Caki2 (cell line): ENCODE data around the gene PLCD1. TPM values are rescaled to one million over a fixed set of nuclear protein-coding genes. Genes with fewer than 3 reads are reported as not detected.
A peak's percentile ranks its signal among the peaks of the same experiment; 100 is the strongest.
"Not testable (repeated sequence)": the region's sequence is repeated elsewhere in the genome, so short reads cannot be mapped to it uniquely, and the experiment has no call there.

ENCODE experiments used
- DNase-seq: peaks from one replicate; pipeline ENCODE4 v3.0.0-alpha.2; 2015; ENCODE audit warnings: low read depth
- in situ Hi-C: cut with HindIII; loops from 2 replicates; pipeline ENCODE4 v1.10.0; 2016; ENCODE audit warnings: low sequenced_read_pairs, low pct_unique_long_range_greater_than_20kb, mixed read lengths
- total RNA-seq: library from RNA; depleted of rRNA; stranded (reverse); fragments of >200 nt; shearing (Covaris generic); gene quantifications from 2 replicates; pipeline ENCODE4 v1.2.3, GENCODE V29; 2014; ENCODE audit warnings: low replicate concordance

Gene PLCD1
- total RNA-seq, 1 experiment from 2014 or later = 9.1 TPM

- no peak for DNase-seq
- in situ Hi-C loops = no loop called here
These were observed 10.4 kb upstream of the PLCD1 start for GRCh38 chr3:38039899-38040261.

GRCh38 chr3:38039101-38039898 lies 9.9 kb upstream of the PLCD1 start, which contains the start of gene DLEC1:
DLEC1 (plus strand) TSS chr3:38039208; CDS start chr3:38039226, 18 bp downstream.
- in situ Hi-C loops = no loop called here
- DNase-seq = no peak

- DNase-seq = no peak
- in situ Hi-C loops = no loop called here
These were observed 9.0 kb upstream of the PLCD1 start for GRCh38 chr3:38038447-38038911.

GRCh38 chr3:38036906-38037305 lies 7.5 kb upstream of the PLCD1 start:
- DNase-seq = no peak
- in situ Hi-C loops = no loop called here

- no peak for DNase-seq
- in situ Hi-C loops = no loop called here
These were observed 6.8 kb upstream of the PLCD1 start for GRCh38 chr3:38036286-38036685.

- DNase-seq, in situ Hi-C loops: not testable (repeated sequence)
These were observed 4.9 kb upstream of the PLCD1 start for GRCh38 chr3:38034335-38034734.

- in situ Hi-C loops, DNase-seq: not testable (repeated sequence)
These were observed 4.1 kb upstream of the PLCD1 start for GRCh38 chr3:38033586-38033985.

DNA sequence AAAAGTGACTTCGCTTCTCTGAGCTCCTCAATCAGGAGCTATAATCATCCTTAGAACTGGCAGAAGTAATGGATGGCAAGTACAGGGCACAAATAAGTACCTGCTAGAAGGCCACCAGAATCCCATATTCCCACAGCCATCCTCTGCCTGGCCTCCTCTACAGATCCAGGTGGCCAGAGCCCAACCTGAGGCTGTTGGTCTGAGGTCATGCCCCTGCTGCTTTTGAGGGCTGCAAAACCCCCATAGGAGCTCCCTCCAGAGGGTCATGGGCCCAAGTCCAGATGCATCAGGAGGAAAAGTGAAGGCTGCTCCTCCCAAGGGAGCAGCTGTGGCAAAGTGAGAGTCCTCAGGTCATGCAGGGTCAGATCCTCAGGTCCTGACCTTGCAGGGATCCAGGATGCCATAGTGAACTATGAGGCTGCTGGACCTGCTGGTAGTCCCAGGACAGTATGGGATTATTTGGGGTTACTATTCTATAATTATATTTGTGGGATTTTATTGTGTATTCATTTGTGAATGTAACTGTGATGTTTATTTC lies 3.0 kb upstream of the PLCD1 start:
- DNase-seq = no peak
- in situ Hi-C loops = no loop called here

GRCh38 chr3:38031022-38031994 lies 1.9 kb upstream of the PLCD1 start:
- DNase-seq = peak; percentile 35

GRCh38 chr3:38030126-38031021 lies 932 bp upstream of the PLCD1 start:
- DNase-seq = no peak
- in situ Hi-C loops = no loop called here

More at GRCh38 chr3:38031022-38031994, 1.9 kb upstream of the PLCD1 start:
- in situ Hi-C loops = no loop called here

GRCh38 chr3:38028621-38029361 lies 651 bp downstream of the PLCD1 start:
- DNase-seq = no peak
- in situ Hi-C loops = no loop called here

- in situ Hi-C loops = no loop called here
- no peak for DNase-seq
These were observed 1.7 kb downstream of the PLCD1 start for GRCh38 chr3:38027466-38028465.

GRCh38 chr3:38026856-38027255 lies 2.6 kb downstream of the PLCD1 start:
- DNase-seq = no peak
- in situ Hi-C loops = no loop called here

- in situ Hi-C loops = no loop called here
- DNase-seq = no peak
These were observed 6.3 kb downstream of the PLCD1 start for GRCh38 chr3:38022896-38023709.

- in situ Hi-C loops = no loop called here
- DNase-seq = no peak
These were observed 7.1 kb downstream of the PLCD1 start for GRCh38 chr3:38022301-38022700.
